ES-I3 (cell line): ENCODE measurements around the gene KRTAP4-9.
"Not testable (repeated sequence)": the region's sequence is repeated elsewhere in the genome, so short reads cannot be mapped to it uniquely, and the experiment has no call there.

Experiments used
- H3K36me3 ChIP-seq: 2 replicates; pipeline ENCODE4 v1.6.1; 2013; ENCODE audit warnings: mild to moderate bottlenecking, low read length, control low read depth, moderate library complexity; ENCODE audit not compliant: insufficient read depth
- H3K4me1 ChIP-seq: 2 replicates; pipeline ENCODE4 v1.6.1; 2013; ENCODE audit warnings: mild to moderate bottlenecking, control low read depth, low read length; ENCODE audit not compliant: insufficient read depth
- H3K9ac ChIP-seq: 2 replicates; pipeline ENCODE4 v1.6.1; 2013; ENCODE audit warnings: low read depth, mild to moderate bottlenecking, low read length, moderate library complexity
- H3K9me3 ChIP-seq: 2 replicates; pipeline ENCODE4 v1.6.1; 2013; ENCODE audit warnings: mild to moderate bottlenecking, low read length, moderate library complexity; ENCODE audit not compliant: control insufficient read depth, insufficient read depth

KRTAP4-9 gene

GRCh38 chr17:41105347-41105746, at the start of gene KRTAP4-9:
KRTAP4-9 (plus strand) TSS chr17:41105389; CDS start chr17:41105389, 0 bp downstream.
- not testable (repeated sequence) for H3K9ac ChIP-seq, H3K36me3 ChIP-seq, H3K9me3 ChIP-seq, H3K4me1 ChIP-seq

DNA sequence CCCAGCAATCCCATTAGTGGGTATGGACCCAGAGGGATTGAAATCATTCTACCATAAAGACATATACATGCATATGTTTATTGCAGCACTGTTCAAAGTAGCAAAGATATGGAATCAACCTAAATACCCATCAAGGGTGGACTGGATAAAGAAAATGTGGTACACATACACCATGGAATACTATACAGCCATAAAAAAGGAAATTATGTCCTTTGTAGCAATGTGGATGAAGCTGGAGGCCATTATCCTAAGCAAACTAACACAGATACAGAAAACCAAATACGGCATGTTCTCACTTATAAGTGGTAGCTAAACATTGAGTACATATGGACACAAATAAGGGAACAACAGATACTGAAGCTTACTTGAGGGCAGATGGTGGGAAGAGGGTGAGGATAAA, 47.6 kb upstream of the KRTAP4-9 start:
- no peak overlapping the region for H3K9ac ChIP-seq
- 0 out of 2 replicates have a peak, but pooled peaks cover 4% of the 10 kb centered on the region for H3K4me1 ChIP-seq
- H3K36me3 ChIP-seq = no peaks in the 10 kb centered on the region

GRCh38 chr17:41058741-41059140, 46.4 kb upstream of the KRTAP4-9 start:
- Histone ChIP-seq H3K36me3 (no peaks in the 10 kb centered on the region), H3K9ac (no peak overlapping the region), H3K9me3 (no peaks in the 10 kb centered on the region; the same call in 1 of the 2 replicates), H3K4me1 (0 out of 2 replicates have a peak, but pooled peaks cover 4% of the 10 kb centered on the region)

More for the DNA sequence above, 47.6 kb upstream of the KRTAP4-9 start:
- H3K9me3 ChIP-seq = no peaks in the 10 kb centered on the region; the same call in 1 of the 2 replicates

DNA sequence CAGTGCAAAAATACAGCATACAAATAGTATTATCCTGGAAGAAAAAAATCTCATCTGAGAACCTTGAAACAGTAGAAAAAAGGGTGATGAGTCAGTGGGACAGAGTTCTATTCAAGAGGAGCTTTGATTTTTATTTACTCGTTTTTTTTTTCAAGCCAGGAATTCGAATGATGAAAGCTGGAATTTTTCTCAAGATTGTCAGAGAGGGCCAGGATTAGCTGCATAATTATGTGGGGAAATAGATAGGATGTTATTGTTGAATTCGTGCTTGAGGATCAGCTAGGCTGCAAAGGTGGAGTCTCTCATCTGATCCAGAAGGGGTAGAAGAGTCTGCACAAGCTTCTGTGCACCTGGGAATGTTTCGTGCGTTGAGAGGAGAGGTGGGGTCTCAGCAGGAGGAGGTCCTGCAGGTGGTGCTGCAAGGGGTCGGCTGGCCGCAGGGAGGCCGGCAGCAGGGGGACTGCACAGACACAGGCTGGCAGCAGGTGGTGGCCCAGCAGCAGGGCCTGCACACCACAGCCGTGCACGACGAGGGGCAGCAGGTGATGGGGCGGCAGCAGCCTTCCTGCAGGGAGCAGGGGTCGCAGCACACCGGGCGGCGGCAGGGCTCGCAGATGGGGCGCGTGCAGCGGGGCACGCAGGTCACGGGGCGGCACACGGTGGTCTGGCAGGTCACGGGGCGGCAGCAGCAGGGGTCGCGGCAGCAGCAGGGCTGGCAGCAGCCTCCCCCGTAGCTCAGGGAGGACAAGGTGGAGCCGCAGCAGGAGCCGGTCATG, 45.7 kb upstream of the KRTAP4-9 start:
- not testable (repeated sequence) for H3K4me1 ChIP-seq, H3K9me3 ChIP-seq, H3K9ac ChIP-seq, H3K36me3 ChIP-seq

- Histone ChIP-seq H3K36me3 (no peaks in the 10 kb centered on the region), H3K9ac (no peak within 1 kb of the TSS), H3K9me3 (no peaks in the 10 kb centered on the region), H3K4me1 (0 out of 2 replicates have a peak, but pooled peaks cover 4% of the 10 kb centered on the region)
These were observed 45.1 kb upstream of the KRTAP4-9 start, which contains the start of gene KRTAP2-3 for GRCh38 chr17:41060052-41060604. KRTAP2-3 (minus strand) TSS chr17:41060114; CDS start chr17:41060050, 64 bp downstream.

DNA sequence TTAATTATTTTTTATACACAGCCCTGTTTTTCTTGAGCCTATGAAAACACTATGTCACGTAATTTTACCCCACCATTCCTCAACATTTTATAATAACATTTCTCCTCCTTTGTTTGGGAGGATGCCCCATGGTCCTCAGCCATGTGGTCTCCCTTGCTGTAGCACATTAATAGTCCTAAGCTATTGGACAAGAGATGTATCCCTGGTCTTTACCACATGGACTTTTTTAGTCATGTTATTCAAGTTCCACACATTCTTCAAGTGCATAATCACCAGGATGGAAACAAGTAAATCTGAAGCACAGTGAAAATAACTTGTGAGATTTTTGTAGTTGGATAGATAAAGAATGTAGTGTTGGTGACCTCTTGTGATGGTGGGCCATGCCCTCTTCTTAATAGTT, 43.2 kb upstream of the KRTAP4-9 start:
- no peaks in the 10 kb centered on the region for H3K36me3 ChIP-seq
- no peaks in the 10 kb centered on the region for H3K9me3 ChIP-seq
- 0 out of 2 replicates have a peak, but pooled peaks cover 4% of the 10 kb centered on the region for H3K4me1 ChIP-seq
- H3K9ac ChIP-seq = no peak overlapping the region

DNA sequence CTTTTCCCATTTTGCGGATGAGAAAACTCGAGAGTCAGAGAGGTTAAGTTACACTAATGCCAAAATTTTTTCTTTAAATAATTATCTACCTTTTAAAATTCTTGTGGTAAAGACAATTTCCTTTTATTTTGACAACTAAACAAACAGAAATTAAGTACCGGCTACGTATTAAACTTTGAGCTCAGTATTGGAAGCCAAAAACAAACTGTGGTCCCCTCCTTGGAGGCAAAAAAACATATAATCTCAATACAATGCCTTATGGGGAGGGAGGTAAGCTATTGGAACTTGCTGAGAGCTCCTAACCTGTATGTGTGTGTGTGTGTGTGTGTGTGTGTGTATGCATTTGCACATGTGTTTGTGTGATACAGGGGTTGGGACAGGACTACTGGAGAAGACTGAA, 41.7 kb upstream of the KRTAP4-9 start:
- H3K36me3 ChIP-seq = no peaks in the 10 kb centered on the region
- no peaks in the 10 kb centered on the region for H3K9me3 ChIP-seq
- 0 out of 2 replicates have a peak, but pooled peaks cover 4% of the 10 kb centered on the region for H3K4me1 ChIP-seq
- no peak overlapping the region for H3K9ac ChIP-seq

DNA sequence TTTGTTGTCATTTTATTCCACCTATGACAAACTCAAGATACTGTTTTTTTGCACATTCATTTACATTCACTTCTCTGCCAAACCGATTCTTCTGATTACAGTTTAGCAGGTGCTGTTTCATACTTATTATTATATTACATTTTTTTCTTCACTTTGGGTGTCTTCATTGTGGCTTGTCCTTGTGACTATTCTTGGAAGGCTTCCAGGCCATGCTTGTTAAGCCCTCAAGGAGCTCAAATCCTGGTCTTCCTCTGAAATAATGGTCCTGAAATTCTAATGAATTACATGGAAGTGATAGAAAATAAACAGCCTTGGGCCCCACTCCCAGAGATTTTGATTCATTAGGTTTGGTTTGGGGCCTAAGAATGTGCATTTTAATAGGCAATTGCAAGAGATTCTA, 40.9 kb upstream of the KRTAP4-9 start:
- no peak overlapping the region for H3K9ac ChIP-seq
- H3K9me3 ChIP-seq = no peaks in the 10 kb centered on the region
- H3K4me1 ChIP-seq = 0 out of 2 replicates have a peak, but pooled peaks cover 4% of the 10 kb centered on the region
- no peaks in the 10 kb centered on the region for H3K36me3 ChIP-seq

- not testable (repeated sequence) for H3K9me3 ChIP-seq, H3K9ac ChIP-seq, H3K36me3 ChIP-seq, H3K4me1 ChIP-seq
These were observed 40.0 kb upstream of the KRTAP4-9 start for GRCh38 chr17:41065016-41065689.

- H3K36me3 ChIP-seq = no peaks in the 10 kb centered on the region
- H3K9ac ChIP-seq = no peak within 1 kb of the TSS
- no peaks in the 10 kb centered on the region for H3K4me1 ChIP-seq
- no peaks in the 10 kb centered on the region for H3K9me3 ChIP-seq
These were observed 39.2 kb upstream of the KRTAP4-9 start, which contains the start of gene KRTAP2-4 for GRCh38 chr17:41065829-41066624. KRTAP2-4 (minus strand) TSS chr17:41065879; CDS start chr17:41065845, 34 bp downstream.

DNA sequence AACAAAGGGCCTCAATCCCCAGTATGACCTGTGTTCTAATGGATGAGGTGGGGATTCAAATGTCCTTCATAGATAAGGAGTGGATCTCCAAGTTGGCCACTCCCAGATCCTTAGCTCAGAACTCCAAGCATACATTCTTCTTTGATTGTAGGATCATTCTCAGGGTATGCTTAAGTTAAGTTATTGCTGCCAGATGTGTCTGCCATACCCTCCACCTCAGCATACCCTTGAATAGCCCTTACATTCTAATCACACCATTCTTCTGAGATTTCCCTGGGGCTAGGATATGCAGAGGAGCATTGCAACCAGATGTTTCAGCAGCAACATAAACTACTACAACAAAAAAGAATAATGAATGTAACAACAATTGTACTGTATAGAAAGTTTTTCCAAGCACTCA, 37.9 kb upstream of the KRTAP4-9 start:
- Histone ChIP-seq H3K36me3 (no peaks in the 10 kb centered on the region), H3K4me1 (no peaks in the 10 kb centered on the region), H3K9ac (no peak overlapping the region), H3K9me3 (no peaks in the 10 kb centered on the region)

DNA sequence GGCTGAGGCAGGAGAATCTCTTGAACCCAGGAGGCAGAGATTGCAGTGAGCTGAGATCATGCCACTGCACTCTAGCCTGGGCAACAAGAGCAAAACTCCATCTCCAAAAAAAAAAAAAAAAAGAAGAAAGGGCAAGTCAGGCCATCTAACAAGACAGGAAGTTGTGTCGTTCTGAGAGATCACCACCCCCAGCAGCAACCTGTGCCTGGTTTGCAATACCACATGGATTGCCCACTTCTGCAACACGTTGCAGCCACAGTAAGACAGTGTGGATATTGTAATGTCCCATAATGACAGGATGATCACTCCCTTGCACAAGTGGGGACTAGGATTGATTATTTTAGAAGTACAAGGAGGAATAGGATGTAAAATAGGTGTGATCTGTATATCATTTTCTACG, 36.2 kb upstream of the KRTAP4-9 start:
- H3K4me1 ChIP-seq = no peaks in the 10 kb centered on the region
- no peak overlapping the region for H3K9ac ChIP-seq
- H3K36me3 ChIP-seq = no peaks in the 10 kb centered on the region
- no peaks in the 10 kb centered on the region for H3K9me3 ChIP-seq

GRCh38 chr17:41071606-41072360, 33.4 kb upstream of the KRTAP4-9 start:
- H3K36me3 ChIP-seq = no peaks in the 10 kb centered on the region

More at GRCh38 chr17:41071606-41072360, 33.4 kb upstream of the KRTAP4-9 start:
- no peak overlapping the region for H3K9ac ChIP-seq
- no peaks in the 10 kb centered on the region for H3K9me3 ChIP-seq
- H3K4me1 ChIP-seq = no peaks in the 10 kb centered on the region
